DND-41 (cell line): ENCODE data around the gene LILRB2.
"Not testable (repeated sequence)": the region's sequence is repeated elsewhere in the genome, so short reads cannot be mapped to it uniquely, and the experiment has no call there.

Experiments
- EZH2 ChIP-seq: IDR thresholded peaks from 3 replicates; pipeline ENCODE4 v1.6.1; 2012; ENCODE audit warnings: borderline replicate concordance, low read depth, mild to moderate bottlenecking, moderate library complexity, low read length, inconsistent platforms; ENCODE audit not compliant: severe bottlenecking
- TF ChIP-seq, protein P1 (sequence below): IDR thresholded peaks from 2 replicates; pipeline ENCODE4 v1.5.1; 2012; ENCODE audit warnings: borderline replicate concordance, low read length, moderate library complexity, mild to moderate bottlenecking; ENCODE audit not compliant: poor library complexity, severe bottlenecking; ENCODE audit errors: extremely low read depth

DNA sequence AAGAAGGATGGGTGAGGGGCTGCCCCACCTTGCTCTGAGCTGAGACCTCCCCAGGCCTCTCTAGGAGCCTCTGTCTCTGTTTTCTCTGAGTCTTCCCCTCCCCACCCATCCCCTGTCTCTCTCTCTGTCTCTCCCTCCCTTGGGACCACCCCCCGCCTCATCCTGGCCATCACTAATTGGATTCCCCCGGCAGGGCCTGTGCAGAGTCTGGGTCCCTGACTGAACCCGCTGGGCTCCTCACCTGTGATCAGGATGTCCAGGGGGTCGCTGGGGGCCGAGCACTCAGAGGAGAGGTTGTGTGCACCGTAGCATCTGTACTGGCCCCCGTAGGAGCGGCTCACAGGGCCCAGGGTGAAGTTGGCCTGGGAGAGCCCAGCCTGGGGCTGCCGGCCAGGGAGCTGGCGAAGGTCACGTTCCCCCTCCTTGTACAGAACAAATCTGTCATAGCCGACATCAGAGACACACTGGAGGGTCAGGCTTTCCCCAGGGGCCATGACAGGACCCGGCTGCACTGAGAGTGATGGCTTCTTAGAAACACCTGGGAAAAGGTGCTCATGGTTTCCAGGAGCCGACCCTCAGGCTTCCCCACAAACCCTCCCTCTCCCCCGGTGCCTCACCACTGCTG is 2.2 kb downstream of the LILRB2 start:
- not testable (repeated sequence) for TF ChIP-seq EZH2
- TF ChIP-seq, protein P1, sequence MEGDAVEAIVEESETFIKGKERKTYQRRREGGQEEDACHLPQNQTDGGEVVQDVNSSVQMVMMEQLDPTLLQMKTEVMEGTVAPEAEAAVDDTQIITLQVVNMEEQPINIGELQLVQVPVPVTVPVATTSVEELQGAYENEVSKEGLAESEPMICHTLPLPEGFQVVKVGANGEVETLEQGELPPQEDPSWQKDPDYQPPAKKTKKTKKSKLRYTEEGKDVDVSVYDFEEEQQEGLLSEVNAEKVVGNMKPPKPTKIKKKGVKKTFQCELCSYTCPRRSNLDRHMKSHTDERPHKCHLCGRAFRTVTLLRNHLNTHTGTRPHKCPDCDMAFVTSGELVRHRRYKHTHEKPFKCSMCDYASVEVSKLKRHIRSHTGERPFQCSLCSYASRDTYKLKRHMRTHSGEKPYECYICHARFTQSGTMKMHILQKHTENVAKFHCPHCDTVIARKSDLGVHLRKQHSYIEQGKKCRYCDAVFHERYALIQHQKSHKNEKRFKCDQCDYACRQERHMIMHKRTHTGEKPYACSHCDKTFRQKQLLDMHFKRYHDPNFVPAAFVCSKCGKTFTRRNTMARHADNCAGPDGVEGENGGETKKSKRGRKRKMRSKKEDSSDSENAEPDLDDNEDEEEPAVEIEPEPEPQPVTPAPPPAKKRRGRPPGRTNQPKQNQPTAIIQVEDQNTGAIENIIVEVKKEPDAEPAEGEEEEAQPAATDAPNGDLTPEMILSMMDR, result not testable (repeated sequence)
